Measurements from ENCODE around the gene ICA1. TPM values are rescaled to one million over a fixed set of nuclear protein-coding genes. Genes with fewer than 3 reads are reported as not detected.

ICA1 gene
- total and polyA plus RNA-seq, 2 of the 4 experiments (the other 2 are of a cell fraction): not detected

DNA sequence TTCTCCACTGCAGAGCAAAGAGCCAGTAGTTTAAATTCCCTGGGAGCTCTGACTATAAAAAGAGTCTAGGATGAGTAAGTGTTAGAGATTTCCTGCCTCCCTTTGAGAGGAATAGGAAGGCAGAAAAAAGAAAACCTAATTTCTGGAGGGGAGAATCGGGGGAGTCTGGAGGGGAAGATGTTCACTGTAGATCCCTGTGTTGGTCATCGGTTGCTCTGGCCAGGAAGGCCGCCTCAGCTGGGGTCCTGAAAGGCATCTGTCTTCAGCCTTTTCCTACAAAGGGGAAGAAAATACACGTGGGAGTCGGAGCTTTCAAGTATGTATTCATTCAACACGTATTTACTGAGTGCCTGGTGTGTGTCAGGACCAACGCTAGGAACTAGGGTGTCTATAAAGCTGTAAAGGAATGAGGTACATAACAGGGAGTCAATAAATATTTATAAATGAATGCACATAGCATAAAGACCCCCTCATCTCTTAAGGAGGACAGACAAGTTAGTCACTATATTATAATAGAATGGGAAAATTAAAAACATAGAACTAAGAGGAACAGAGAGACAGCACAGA lies 101.1 kb downstream of the ICA1 start:
- no peak for ATAC-seq (ENCODE audit: low read depth)
- no peaks in the 10 kb centered on the region for H4K20me1 ChIP-seq (ENCODE audit: insufficient read depth, low read length)
- dilution Hi-C loops (cut with HindIII; ENCODE audit: low sequenced_read_pairs, unreplicated experiment): no loop called here
- no peak overlapping the region for H2AFZ ChIP-seq (replicated peaks; ENCODE audit: low read length, poor library complexity)
- in situ Hi-C loops (cut with MboI; ENCODE audit: low sequenced_read_pairs): no loop called here
- no peaks in the 10 kb centered on the region for H3K79me1 ChIP-seq (ENCODE audit: low read depth in 1 of 2, low read length in 2 of 2)
- H3K36me3 ChIP-seq (ENCODE audit: control insufficient read depth, insufficient read depth, low read length): no peaks in the 10 kb centered on the region
- no peak overlapping the region for H3K9ac ChIP-seq (ENCODE audit: low read depth, low read length)
- no peak overlapping the region for H3K56ac ChIP-seq (ENCODE audit: extremely low read depth, insufficient read depth, low read length)
- TF ChIP-seq, protein P1, sequence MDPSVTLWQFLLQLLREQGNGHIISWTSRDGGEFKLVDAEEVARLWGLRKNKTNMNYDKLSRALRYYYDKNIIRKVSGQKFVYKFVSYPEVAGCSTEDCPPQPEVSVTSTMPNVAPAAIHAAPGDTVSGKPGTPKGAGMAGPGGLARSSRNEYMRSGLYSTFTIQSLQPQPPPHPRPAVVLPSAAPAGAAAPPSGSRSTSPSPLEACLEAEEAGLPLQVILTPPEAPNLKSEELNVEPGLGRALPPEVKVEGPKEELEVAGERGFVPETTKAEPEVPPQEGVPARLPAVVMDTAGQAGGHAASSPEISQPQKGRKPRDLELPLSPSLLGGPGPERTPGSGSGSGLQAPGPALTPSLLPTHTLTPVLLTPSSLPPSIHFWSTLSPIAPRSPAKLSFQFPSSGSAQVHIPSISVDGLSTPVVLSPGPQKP (IDR thresholded peaks at IDR 0.05; ENCODE audit: borderline replicate concordance, low read depth, low read length): no peak
- TF ChIP-seq, protein P2, sequence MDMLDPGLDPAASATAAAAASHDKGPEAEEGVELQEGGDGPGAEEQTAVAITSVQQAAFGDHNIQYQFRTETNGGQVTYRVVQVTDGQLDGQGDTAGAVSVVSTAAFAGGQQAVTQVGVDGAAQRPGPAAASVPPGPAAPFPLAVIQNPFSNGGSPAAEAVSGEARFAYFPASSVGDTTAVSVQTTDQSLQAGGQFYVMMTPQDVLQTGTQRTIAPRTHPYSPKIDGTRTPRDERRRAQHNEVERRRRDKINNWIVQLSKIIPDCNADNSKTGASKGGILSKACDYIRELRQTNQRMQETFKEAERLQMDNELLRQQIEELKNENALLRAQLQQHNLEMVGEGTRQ (IDR thresholded peaks at IDR 0.05; ENCODE audit: low read depth, low read length): no peak
- no peaks in the 10 kb centered on the region for H3K27me3 ChIP-seq (ENCODE audit: control insufficient read depth, insufficient read depth, low read length)
- H3K4ac ChIP-seq (ENCODE audit: low read depth, low read length): no peak overlapping the region
- BruUV-seq (replicated peaks): no TSS peak
- H3K9me3 ChIP-seq (ENCODE audit: control insufficient read depth, insufficient read depth, low read length): no peaks in the 10 kb centered on the region
- no peak overlapping the region for H2AK9ac ChIP-seq (replicated peaks; ENCODE audit: low read depth, low read length, poor library complexity)
- H3K27ac ChIP-seq (ENCODE audit: insufficient read depth, low read length): no peak overlapping the region
- no peak overlapping the region for H3K14ac ChIP-seq (replicated peaks; ENCODE audit: low read depth, low read length)
- ChIA-PET CTCF (interaction anchor here (1.1 kb wide), 1 partner anchor 29 kb away, joined by 3 read pairs; no protein-coding TSS in a partner anchor), POLR2A (ENCODE audit: unreplicated experiment) (no interaction called here)
- intact Hi-C loops (cut with micrococcal nuclease): no loop called here
- no peak overlapping the region for H3K4me3 ChIP-seq (ENCODE audit: insufficient read depth, low read depth, low read length)
- no peak overlapping the region for H3K4me2 ChIP-seq (ENCODE audit: low read depth, low read length)
- no peak overlapping the region for H2BK15ac ChIP-seq (ENCODE audit: low read depth, low read length)
- no peak overlapping the region for H4K91ac ChIP-seq (ENCODE audit: insufficient read depth, low read depth, low read length)
- DNase-seq: no peak
- H2BK20ac ChIP-seq (ENCODE audit: low read depth, low read length): no peak overlapping the region
- no peaks in the 10 kb centered on the region for H3K4me1 ChIP-seq (ENCODE audit: control insufficient read depth, insufficient read depth, low read length)
- H4K5ac ChIP-seq (ENCODE audit: low read depth, low read length): no peak overlapping the region
- no peak overlapping the region for H2AK5ac ChIP-seq (ENCODE audit: low read depth, low read length)
- H3K23ac ChIP-seq (ENCODE audit: low read depth, low read length): no peak overlapping the region
- WGBS, 2 experiments (ENCODE audit: extremely low coverage in 2 of 2, insufficient read length in 1 of 2): 100% methylated on average over 1 of the region's 7 CpGs; no CpG with 5 or more reads in 1 of the 2 experiments
- H3K9me1 ChIP-seq (ENCODE audit: insufficient read depth, low read length): peaks cover 3% of the 10 kb centered on the region; the same call in 1 of the 2 replicates
- no peak overlapping the region for H4K8ac ChIP-seq (ENCODE audit: low read depth in 2 of 2, low read length in 2 of 2)
- H2BK5ac ChIP-seq (ENCODE audit: low read depth, low read length, poor library complexity, severe bottlenecking): no peak overlapping the region
- H2BK120ac ChIP-seq (ENCODE audit: low read depth, low read length): no peak overlapping the region
- no peak overlapping the region for H3K18ac ChIP-seq (ENCODE audit: low read depth, low read length)

All from IMR-90 (cell line).